ENCODE measurements around the gene HSD3B1.

The HSD3B1 gene

DNA sequence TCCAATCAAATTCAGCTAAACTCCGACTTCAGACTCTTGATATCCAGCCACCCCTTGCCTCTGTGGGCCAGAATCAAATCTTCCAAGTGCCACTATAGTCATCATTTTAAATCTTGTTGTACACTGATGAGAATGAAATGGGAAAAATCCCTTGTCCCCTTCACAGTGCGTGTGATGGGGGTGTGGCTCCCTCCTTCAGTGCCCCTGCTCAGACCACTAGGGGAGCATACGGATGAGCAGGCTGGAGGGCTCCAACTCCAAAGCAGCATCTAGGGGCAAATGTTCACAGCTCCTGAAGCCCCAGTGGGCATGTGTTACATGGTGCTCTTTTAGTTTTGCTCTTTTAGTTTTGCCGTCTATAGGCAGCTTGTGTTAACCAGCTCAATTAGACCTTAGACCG is 35.4 kb upstream of the HSD3B1 start:
- no peaks in the 10 kb centered on the region for H3K27me3 ChIP-seq (ENCODE audit: insufficient read depth, low read length)

DNA sequence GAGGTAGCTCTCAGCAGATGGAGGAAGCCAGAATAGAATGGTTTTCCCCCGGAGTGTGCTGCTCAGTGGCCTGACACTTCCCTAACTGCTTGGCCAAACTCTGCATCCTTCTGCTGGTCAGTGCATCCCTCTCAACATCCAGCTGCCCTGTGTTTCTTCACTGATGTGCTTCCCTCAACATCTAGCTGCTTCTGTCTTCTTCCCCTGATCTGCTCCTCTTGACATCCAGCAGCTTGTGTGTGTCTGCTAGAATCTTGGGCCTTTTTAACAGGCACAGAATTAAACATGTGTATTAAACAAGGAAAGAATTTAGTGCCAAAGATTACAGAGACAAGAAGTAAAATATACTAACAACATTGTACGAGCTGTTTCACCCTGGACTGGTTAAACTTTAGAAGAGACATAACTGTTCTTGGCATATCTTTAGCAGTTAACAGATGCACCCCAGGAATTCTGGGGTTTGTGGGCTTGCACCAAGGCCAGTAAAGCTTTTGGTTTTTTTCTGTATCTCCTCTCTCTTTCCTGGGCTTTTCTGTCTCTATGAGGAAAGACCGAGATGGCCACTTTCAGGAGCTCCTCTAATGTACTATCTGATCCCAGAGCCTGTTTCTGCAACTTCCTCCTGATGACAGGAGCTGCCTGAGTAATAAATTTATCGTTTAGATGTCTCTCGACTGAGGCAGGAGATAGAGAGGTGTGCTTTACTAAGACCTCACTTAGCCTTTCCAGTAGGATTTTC is 34.8 kb upstream of the HSD3B1 start:
- Histone ChIP-seq H3F3A (ENCODE audit: insufficient read depth, low read length) (no peaks in the 10 kb centered on the region), H3K4me3 (ENCODE audit: low read depth, low read length, poor library complexity, severe bottlenecking) (no peak overlapping the region), H4K20me1 (ENCODE audit: insufficient read depth, low read length) (no peaks in the 10 kb centered on the region), H2AFZ (ENCODE audit: low read length) (no peak overlapping the region), H3K27ac (ENCODE audit: low read depth, low read length, poor library complexity, severe bottlenecking) (no peak overlapping the region), H3K9ac (ENCODE audit: low read length) (no peak overlapping the region), H3K27me3 (ENCODE audit: insufficient read depth, low read length) (no peaks in the 10 kb centered on the region), H3K79me2 (ENCODE audit: insufficient read depth, low read length) (no peaks in the 10 kb centered on the region), H3K4me2 (ENCODE audit: low read length) (no peak overlapping the region), H3K9me3 (ENCODE audit: low read length) (no peaks in the 10 kb centered on the region), H3K36me3 (ENCODE audit: insufficient read depth, low read length) (no peaks in the 10 kb centered on the region), H3K9me2 (ENCODE audit: low read depth, low read length) (no peaks in the 10 kb centered on the region), H3K4me1 (ENCODE audit: insufficient read depth, low read length, severe bottlenecking) (no peaks in the 10 kb centered on the region)
- TF ChIP-seq EZH2 (IDR thresholded peaks at IDR 0.05; ENCODE audit: borderline replicate concordance, low read length): no peak
- TF ChIP-seq, protein P1, sequence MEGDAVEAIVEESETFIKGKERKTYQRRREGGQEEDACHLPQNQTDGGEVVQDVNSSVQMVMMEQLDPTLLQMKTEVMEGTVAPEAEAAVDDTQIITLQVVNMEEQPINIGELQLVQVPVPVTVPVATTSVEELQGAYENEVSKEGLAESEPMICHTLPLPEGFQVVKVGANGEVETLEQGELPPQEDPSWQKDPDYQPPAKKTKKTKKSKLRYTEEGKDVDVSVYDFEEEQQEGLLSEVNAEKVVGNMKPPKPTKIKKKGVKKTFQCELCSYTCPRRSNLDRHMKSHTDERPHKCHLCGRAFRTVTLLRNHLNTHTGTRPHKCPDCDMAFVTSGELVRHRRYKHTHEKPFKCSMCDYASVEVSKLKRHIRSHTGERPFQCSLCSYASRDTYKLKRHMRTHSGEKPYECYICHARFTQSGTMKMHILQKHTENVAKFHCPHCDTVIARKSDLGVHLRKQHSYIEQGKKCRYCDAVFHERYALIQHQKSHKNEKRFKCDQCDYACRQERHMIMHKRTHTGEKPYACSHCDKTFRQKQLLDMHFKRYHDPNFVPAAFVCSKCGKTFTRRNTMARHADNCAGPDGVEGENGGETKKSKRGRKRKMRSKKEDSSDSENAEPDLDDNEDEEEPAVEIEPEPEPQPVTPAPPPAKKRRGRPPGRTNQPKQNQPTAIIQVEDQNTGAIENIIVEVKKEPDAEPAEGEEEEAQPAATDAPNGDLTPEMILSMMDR (IDR thresholded peaks at IDR 0.05; ENCODE audit: low read length): no peak

More for the DNA sequence above, 35.4 kb upstream of the HSD3B1 start:
- H2AFZ ChIP-seq (ENCODE audit: low read length): no peak overlapping the region
- H3K27ac ChIP-seq (ENCODE audit: low read depth, low read length, poor library complexity, severe bottlenecking): no peak overlapping the region
- no peak for TF ChIP-seq EZH2 (IDR thresholded peaks at IDR 0.05; ENCODE audit: borderline replicate concordance, low read length)
- TF ChIP-seq, protein P1 (IDR thresholded peaks at IDR 0.05; ENCODE audit: low read length): no peak
- no peaks in the 10 kb centered on the region for H4K20me1 ChIP-seq (ENCODE audit: insufficient read depth, low read length)
- no peaks in the 10 kb centered on the region for H3F3A ChIP-seq (ENCODE audit: insufficient read depth, low read length)
- H3K79me2 ChIP-seq (ENCODE audit: insufficient read depth, low read length): no peaks in the 10 kb centered on the region
- H3K4me3 ChIP-seq (ENCODE audit: low read depth, low read length, poor library complexity, severe bottlenecking): no peak overlapping the region
- H3K9me2 ChIP-seq (ENCODE audit: low read depth, low read length): no peaks in the 10 kb centered on the region
- H3K9ac ChIP-seq (ENCODE audit: low read length): no peak overlapping the region
- H3K4me2 ChIP-seq (ENCODE audit: low read length): no peak overlapping the region
- no peaks in the 10 kb centered on the region for H3K9me3 ChIP-seq (ENCODE audit: low read length)
- H3K36me3 ChIP-seq (ENCODE audit: insufficient read depth, low read length): no peaks in the 10 kb centered on the region
- H3K4me1 ChIP-seq (ENCODE audit: insufficient read depth, low read length, severe bottlenecking): no peaks in the 10 kb centered on the region

DNA sequence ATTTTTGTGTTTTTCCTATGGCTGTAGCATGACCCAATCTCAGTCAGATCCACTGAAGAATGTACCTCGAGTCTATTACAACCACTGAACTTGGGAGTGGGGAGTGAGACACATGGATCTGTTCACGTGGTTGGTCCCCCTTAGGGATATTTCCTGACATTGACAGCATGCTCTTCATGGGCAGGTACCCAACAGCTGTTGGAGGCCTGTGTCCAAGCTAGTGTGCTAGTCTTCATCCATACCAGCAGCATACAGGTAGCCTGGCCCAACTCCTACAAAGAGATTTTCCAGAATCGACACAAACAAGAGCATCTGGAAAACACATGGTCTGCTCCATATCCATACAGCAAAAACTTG is 34.2 kb upstream of the HSD3B1 start:
- no peaks in the 10 kb centered on the region for H3K79me2 ChIP-seq (ENCODE audit: insufficient read depth, low read length)
- no peak overlapping the region for H3K27ac ChIP-seq (ENCODE audit: low read depth, low read length, poor library complexity, severe bottlenecking)
- no peaks in the 10 kb centered on the region for H3K27me3 ChIP-seq (ENCODE audit: insufficient read depth, low read length)
- no peak overlapping the region for H3K4me3 ChIP-seq (ENCODE audit: low read depth, low read length, poor library complexity, severe bottlenecking)
- no peaks in the 10 kb centered on the region for H3F3A ChIP-seq (ENCODE audit: insufficient read depth, low read length)
- TF ChIP-seq, protein P1 (IDR thresholded peaks at IDR 0.05; ENCODE audit: low read length): no peak
- TF ChIP-seq EZH2 (IDR thresholded peaks at IDR 0.05; ENCODE audit: borderline replicate concordance, low read length): no peak
- H3K36me3 ChIP-seq (ENCODE audit: insufficient read depth, low read length): no peaks in the 10 kb centered on the region
- no peak overlapping the region for H2AFZ ChIP-seq (ENCODE audit: low read length)
- H3K4me2 ChIP-seq (ENCODE audit: low read length): no peak overlapping the region
- H3K9me3 ChIP-seq (ENCODE audit: low read length): no peaks in the 10 kb centered on the region
- H3K9ac ChIP-seq (ENCODE audit: low read length): no peak overlapping the region
- no peaks in the 10 kb centered on the region for H3K9me2 ChIP-seq (ENCODE audit: low read depth, low read length)
- H3K4me1 ChIP-seq (ENCODE audit: insufficient read depth, low read length, severe bottlenecking): no peaks in the 10 kb centered on the region
- H4K20me1 ChIP-seq (ENCODE audit: insufficient read depth, low read length): no peaks in the 10 kb centered on the region

Measured in OCI-LY1 (cell line).